GM20431 (cell line): ENCODE data around the gene RIGI.
"Not testable (repeated sequence)": the region's sequence is repeated elsewhere in the genome, so short reads cannot be mapped to it uniquely, and the experiment has no call there.

Source experiments
- in situ Hi-C: fragments of 300-500 bp; cut with MseI, MboI; formaldehyde crosslinking; loops from one replicate; pipeline ENCODE4 v1.15.0; 2020; ENCODE audit warnings: low sequenced_read_pairs; ENCODE audit not compliant: unreplicated experiment

Gene RIGI

GRCh38 chr9:32533816-32534215 is 7.8 kb upstream of the RIGI start:
- in situ Hi-C loops: no loop called here

GRCh38 chr9:32533336-32533735 is 7.3 kb upstream of the RIGI start:
- in situ Hi-C loops: no loop called here

- in situ Hi-C loops: no loop called here
Measured at GRCh38 chr9:32526707-32527048, 682 bp upstream of the RIGI start.

- in situ Hi-C loops: no loop called here
Measured at GRCh38 chr9:32525709-32526030, 326 bp downstream of the RIGI start.

GRCh38 chr9:32524892-32525708 is 896 bp downstream of the RIGI start:
- in situ Hi-C loops: no loop called here

- in situ Hi-C loops: not testable (repeated sequence)
Measured at GRCh38 chr9:32524558-32524891, 1.5 kb downstream of the RIGI start.

- in situ Hi-C loops: no loop called here
Measured at GRCh38 chr9:32523910-32524309, 2.1 kb downstream of the RIGI start.

- in situ Hi-C loops: no loop called here
Measured at GRCh38 chr9:32518276-32518675, 7.7 kb downstream of the RIGI start.

- in situ Hi-C loops: no loop called here
Measured at GRCh38 chr9:32516241-32516640, 9.8 kb downstream of the RIGI start.

GRCh38 chr9:32508728-32509127 is 17.3 kb downstream of the RIGI start:
- in situ Hi-C loops: no loop called here

GRCh38 chr9:32503008-32503407 is 23.0 kb downstream of the RIGI start:
- in situ Hi-C loops: no loop called here

- in situ Hi-C loops: no loop called here
Measured at GRCh38 chr9:32502464-32502863, 23.5 kb downstream of the RIGI start.

GRCh38 chr9:32501868-32502267 is 24.1 kb downstream of the RIGI start:
- in situ Hi-C loops: no loop called here

- in situ Hi-C loops: no loop called here
Measured at GRCh38 chr9:32500768-32501167, 25.2 kb downstream of the RIGI start.

GRCh38 chr9:32497921-32498320 is 28.1 kb downstream of the RIGI start:
- in situ Hi-C loops: no loop called here

GRCh38 chr9:32490601-32491000 is 35.4 kb downstream of the RIGI start:
- in situ Hi-C loops: no loop called here

- in situ Hi-C loops: no loop called here
Measured at GRCh38 chr9:32487981-32488380, 38.0 kb downstream of the RIGI start.

- in situ Hi-C loops: no loop called here
Measured at GRCh38 chr9:32486839-32487562, 39.0 kb downstream of the RIGI start.

- in situ Hi-C loops: no loop called here
Measured at GRCh38 chr9:32483343-32483742, 42.7 kb downstream of the RIGI start.
